CD4-positive, alpha-beta T cell treated with Interleukin-4 for 1 hour (primary cell): ENCODE results near the gene RLF.
"Not testable (repeated sequence)": the region's sequence is repeated elsewhere in the genome, so short reads cannot be mapped to it uniquely, and the experiment has no call there.

ENCODE experiments used
- DNase-seq, 2 donors: peaks; one replicate each; pipeline ENCODE4 v3.0.0-alpha.2; 2020 to 2022

Gene RLF

DNA sequence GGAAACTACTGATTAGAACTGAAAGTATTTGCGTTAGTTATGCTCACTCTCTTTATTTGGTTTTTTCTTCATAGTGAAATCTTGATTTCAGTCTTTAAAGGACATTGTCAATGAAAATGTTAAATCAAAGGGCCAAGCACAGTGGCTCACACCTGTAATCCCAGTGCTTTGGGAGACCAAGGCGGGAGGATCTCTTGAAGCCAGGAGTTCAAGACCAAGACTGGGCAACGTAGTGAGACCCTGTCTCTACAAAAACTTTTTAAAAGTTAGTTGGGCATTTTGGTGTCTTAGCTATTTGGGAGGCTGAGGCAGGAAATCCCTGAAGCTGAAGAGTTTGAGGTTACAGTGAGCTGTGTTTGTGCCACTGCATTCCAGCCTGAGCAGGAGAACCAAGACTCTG lies 13.6 kb downstream of the RLF start:
- DNase-seq, result no peak

DNA sequence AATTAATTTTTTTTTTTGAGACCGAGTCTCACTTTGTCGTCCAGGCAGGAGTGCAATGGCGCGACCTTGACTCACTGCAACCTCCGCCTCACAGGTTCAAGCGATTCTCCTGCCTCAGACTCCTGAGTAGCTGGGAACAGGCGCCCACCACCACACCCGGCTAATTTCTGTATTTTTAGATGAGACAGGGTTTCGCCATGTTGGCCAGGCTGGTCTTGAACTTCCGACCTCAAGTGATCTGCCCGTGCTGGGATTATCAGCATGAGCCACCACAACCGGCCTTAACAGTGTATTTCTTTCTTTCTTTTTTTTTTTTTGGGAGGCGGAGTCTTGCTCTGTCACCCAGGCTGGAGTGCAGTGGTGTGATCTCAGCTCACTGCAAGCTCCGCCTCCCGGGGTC lies 15.8 kb downstream of the RLF start:
- not testable (repeated sequence) for DNase-seq

DNA sequence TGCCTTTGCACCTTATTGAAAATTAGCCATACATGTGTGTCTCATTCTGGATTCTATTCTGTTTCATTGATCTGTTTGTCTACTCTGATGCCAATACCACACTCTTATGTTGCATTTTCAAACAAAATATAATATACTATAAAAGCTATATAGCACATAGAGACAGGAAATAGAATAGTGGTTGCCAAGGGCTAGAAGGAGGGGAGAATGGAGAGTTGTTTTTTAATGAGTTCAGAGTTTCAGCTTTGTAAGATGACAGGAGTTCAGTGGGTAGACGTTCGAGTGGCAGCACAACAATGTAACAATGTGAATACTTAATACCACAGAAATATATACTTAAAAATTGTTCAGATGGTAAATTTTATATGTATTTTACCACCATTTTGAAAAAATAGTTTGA lies 17.0 kb downstream of the RLF start:
- DNase-seq, result no peak

DNA sequence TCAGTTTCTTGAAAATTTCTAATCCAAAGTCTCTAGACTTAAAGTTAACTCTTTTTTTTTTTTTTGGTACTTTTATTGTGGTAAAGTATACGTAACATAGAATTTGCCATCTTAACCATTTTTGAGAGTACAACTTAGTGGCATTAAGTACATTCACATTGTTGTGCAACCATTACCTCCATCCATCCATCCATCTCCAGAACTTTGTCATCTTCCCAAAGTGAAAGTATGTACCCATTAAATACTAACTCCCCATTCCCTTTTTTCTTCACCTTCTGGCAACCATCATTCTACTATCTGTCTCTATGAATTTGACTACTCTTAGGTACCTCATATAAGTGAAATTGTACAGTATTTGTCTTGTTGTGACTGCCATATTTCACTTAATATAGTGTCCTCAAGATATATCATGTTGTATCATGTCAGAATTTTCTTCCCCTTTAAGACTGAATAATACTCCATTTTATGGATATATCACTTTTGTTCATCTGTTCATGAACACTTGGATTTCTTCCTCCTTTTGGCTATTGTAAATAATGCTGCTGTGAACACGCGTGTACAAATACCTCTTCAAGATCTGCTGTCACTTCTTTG lies 18.4 kb downstream of the RLF start:
- no peak for DNase-seq

DNA sequence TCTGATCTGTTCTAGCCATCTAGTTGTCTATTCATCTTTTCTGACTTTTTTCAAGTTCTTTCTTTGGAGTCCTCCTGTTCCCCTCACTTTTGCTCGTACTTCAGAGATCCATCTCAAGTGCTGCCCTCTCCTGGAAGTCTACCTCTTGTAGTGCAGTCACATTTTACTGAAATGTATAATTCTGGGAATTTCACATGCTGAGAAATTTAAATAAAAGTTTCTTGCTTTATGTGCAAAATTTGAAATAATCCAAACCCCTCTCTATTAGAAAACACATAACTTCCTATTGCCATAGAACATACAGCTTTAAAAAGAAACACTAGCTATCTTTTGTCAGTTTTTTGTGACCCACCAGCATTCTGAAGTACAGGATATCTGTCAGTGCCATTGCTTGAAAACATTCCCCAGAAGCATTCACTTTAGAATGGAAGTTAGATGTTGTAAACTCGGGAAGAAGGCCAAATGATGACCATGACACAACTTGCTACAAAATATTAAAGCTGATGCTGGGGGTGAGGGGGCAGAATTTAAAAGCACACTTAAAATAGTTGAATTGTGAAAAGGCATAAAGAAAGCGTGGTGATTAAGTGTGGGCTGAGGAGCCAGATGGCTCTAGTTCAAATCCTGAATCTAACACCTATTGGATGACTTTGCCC lies 22.0 kb downstream of the RLF start:
- peak in 1 of 2 donors; percentile 31 for DNase-seq

DNA sequence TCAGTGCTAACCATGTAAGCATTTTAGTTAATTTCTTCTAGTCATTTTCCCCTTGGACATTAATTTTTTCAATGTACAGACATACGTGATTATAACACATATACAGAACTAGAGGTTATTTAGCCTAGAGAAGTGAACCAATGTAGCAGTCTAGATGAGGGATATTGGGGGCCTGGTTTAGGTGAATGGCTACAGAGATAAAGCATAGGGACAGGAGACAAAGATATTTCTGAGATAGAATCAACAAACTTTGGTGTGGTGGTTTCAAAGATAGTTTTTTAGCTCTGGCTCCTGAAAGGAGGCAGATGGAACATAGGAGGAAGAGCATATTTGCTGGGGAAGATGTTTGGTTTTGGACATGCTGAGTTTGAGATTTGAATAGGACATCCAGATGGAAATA lies 23.0 kb downstream of the RLF start:
- DNase-seq, result no peak

DNA sequence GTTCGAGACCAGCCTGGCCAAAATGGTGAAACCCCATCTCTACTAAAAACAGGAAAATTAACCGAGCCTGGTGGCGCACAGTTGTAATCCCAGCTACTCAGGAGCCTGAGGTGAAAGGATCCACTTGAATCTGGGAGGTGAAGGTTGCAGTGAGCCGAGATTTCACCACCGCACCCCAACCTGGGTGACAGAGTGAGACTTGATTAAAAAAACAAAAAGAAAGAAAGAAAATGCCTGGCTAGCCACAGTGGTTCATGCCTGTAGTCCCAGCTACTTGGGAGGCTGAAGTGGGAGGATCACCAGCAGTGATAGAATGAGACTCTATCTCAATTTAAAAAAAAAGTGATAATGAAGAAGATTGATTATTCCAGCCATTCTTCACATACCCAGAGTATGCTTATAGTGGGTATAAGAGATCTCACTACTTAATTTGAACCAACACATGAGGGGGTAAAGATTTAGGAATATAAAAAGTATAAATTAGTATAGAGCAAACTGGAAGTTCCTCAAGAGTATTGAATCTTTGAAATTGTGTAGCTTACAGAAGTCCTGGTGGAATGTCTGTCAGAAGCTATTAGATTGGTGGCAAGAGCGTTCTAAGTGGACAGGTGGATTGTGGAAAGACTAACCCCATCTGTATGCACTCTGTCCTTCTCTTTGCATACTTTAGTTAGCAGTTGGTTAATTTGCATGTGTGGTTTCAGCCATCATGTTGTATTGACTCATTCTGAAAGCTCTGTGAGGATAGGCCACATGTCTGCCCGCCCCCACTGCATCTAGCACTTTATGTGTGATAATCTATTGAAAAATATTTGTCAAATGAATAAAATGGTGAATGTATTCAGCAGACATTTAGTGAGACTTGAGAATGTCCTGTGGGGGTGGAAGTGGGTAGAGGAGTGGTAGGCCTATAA lies 25.0 kb downstream of the RLF start:
- DNase-seq, result peak in 1 of 2 donors; percentile 33

DNA sequence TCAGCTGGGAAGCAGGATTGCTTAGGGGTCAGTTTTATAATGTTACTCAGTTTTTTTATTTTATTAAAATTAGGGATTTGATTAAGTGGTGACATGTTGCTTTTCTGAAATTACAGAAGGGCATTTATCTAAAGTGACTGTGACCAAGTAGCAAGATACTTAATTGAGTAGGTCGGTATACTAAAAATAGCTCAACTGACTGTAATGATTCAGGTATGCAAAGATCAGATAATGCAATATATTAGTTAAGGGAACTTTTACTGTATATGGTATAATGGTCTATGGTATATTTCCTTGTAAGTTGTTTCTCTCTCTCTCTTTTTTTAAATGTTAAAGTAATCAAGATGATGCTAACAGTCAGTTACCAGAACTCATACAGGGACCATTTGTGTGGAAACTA lies 26.2 kb downstream of the RLF start:
- DNase-seq, result no peak

DNA sequence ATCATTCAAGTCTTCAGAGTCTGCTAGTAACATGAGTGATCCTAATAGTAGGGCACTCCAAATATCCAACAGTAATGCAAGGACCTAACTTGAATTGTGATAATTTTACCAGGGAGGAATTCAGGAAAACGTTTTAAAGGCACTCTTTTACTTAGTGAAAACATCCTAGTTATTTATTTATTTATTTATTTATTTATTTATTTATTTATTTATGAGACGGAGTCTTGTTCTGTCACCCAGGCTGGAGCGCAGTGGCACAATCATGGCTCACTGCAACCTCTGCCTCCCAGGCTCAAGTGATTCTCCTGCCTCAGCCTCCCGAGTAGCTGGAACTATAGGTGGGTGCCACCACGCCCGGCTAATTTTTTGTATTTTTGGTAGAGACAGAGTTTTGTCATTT lies 33.5 kb downstream of the RLF start:
- DNase-seq, result not testable (repeated sequence)

DNA sequence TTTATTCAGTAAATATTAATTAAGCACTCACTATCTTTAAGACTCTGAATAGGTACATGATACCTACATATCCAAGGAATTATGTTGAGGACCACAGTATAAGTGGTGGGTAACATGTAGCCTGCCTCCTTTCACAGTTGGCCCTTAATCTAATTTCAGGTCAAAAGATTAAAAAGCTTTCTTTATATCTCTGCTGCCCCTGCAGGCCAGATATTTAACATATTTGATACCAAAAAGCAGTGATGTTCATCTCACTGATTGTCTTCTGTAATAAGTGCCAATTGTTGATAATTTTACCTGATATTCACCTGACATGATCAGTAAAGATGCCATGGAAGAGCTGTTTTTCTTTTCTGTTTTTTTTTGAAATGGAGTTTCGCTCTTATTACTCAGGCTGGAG lies 36.5 kb downstream of the RLF start:
- DNase-seq, result peak in 1 of 2 donors; percentile 15

DNA sequence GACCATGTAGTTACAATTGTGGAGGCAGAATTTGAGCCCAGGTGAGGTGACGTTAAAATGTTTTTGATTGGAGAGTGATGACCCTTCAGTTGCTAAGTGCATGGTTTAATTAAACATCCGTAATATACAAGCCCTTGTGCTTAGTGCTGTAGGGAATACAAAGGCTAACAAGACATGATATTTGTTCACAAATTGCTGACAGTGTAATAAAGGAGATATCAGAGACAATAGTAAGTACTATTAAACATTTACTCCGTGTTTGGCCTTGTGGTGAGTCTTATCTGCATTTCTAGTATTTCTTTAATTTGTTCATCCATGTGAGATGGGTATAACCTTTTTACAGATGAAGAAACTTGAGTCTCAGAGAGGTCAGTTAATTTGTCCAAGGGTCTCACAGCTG lies 37.9 kb downstream of the RLF start:
- DNase-seq, result no peak

DNA sequence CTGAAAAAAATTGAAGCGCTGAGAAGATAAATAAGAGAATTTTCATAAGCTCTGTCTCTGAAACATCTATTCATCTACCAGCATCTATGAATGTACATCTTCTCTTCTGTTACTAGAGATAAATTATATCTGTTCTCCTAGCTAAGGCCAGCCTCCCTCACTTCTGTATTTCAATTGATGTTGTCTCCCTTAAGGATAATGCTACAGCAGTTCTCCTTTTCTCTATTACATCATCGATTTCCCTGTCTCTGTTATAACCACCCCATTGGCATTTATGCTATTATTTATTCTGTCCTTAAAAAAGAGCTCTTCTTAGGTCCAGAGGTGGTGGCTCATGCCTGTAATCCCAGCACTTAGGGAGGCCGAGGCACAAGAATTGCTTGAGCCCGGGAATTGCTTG lies 43.7 kb downstream of the RLF start:
- DNase-seq, result no peak

DNA sequence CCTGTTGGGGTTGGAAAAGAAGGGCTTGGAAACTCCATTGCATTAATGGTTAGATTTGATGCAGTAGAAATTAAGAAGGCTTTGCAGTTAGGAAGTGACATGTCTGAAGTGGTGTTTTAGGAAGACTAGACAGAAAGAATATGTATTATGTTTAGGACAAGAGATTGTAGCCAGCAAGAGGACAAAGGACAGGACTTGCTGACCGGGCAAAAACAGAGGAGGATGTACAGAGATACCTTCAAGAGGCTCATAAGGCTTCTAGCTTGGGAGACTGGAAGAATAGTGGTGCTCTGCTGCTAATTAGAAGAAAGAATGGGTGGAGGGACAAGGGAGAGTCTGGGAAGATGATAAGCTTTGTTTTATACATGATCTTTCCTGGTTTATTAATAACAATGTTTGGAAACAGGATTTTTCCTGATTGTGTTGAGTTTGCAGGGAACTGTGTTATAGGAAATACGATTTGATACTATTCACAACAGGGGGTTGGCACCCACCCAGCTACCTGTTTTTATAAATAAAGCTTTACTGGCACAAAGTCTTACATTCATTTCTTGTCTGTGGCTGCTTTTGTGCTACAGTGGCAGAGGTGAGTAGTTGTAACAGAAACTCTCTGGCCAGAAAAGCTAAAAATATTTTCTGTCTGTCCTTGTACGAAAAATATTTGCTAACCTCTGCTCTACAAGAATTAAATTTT lies 49.5 kb downstream of the RLF start:
- DNase-seq, result no peak

DNA sequence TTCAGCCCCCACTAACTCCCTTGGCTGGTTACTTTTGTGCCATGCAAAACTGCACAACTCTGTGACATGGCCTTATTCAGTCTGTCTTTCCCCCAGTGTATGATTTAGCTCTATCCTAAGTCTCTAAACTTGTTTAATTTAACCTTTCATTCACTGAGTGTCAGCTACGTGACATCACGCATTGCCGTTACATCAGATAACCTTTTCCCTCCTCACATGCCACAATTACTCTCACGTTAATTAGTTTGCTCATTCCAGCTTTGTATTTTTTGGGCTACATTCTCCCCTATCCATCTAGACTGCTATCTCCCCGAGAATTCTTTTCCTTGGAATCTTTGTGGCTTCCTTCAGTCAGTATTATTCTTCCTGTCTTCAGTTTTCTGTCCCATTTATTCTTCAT lies 57.1 kb downstream of the RLF start:
- no peak for DNase-seq

DNA sequence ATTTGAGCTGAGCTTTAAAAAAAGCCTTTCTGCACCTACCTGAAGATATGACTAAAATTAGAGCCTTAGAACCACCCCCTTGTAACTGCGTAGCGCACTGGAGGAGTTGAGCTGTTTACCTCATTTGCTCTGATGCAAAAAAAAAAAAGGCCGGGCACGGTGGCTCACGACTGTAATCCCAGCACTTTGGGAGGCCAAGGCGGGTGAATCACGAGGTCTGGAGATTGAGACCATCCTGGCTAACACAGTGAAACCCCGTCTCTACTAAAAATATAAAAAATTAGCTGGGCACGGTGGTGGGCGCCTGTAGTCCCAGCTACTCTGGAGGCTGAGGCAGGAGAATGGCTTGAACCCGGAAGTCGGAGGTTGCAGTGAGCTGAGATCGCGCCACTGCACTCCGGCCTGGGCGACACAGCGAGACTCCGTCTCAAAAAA lies 60.3 kb downstream of the RLF start:
- DNase-seq, result not testable (repeated sequence)

DNA sequence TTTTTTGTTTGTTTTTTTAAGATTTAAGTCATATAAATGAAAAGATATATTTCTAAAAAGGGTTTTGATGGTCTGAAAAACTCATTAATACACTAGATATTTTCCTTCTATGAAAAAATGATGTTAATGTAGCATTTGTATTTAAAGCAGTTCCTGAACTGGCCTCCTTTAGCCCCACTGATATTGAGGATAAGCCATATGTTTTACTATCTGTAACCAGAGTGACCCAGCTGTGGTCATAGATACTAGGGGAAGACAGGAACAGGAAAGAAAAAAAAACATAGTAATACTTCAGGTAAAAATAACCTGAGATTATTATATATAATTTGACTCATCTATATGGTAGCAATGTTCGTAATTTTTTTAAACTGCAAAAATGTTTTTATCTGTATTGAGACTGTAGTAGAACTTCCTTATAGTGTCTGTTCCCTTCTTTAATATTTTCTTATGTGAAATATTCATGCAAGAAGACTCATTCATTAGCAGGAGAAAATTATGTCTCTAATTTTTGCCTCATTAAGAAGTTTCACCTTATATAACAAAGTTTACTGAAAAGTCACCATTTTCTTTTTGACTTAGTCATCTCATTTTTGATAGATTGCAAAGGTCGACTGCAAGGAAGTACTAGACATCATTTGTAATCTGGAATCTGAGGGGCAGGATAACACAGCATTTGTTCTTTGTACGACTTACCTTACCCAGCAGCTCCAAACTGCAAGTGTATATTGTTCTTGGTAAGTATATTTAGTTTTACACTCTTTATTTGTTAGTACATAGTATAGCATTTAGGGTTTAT lies 61.0 kb downstream of the RLF start:
- DNase-seq, result no peak

DNA sequence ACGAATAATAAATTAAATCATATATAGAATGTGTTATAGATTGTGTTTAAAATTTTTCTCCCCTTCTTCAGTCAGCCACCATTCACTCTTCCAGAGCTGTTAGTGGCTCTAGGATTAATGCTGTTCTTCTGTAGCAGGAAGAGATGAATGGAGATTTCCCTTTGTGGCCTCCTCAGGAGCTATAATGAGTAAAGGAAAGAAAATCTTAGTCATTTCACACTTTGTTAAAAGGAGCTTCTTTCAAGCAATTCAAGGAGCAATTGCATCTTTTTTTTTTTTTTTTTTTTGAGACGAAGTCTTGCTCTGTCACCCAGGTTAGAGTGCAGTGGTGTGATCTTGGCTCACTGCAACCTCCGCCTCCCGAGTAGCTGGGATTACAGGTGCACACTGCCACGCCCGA lies 62.9 kb downstream of the RLF start:
- DNase-seq, result no peak

DNA sequence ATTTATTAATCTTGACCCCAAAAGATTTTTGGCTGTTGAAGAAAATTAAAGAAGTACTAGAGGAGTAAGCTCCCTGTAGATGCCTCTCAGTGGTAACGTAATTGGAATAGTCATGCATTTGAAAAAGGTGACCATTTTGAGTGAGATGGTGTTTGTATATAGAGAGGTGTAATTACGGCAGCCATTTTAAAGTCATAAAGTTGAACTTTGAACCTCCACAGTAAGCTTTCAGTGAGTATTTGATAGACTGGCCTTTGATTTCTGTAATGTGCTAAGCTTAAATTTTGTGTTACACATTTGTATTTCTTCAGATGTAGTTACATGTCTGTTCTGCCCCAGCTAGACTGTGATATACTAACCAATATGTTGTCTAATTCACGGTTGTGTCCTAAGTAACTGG lies 65.0 kb downstream of the RLF start:
- no peak for DNase-seq

DNA sequence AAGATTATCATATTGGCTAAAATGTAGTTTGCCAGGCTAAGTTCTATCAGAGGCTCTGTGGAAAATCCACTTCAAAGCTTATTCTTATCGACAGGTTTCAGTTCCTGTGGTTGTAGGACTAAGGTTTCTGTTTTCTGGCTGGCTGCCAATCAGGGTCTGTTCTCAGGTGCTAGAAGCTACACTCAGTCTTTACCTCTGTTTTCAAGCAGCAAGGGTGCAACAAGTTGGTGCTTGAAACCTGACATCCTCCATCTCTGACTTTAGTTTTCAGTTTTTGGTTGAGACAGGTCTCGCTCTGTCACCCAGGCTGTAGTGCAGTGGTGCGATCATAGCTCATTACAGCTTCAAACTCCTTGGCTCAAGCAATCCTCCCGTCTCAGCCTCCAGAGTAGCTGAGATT lies 71.3 kb downstream of the RLF start:
- DNase-seq, result peak; percentile 36 to 49

DNA sequence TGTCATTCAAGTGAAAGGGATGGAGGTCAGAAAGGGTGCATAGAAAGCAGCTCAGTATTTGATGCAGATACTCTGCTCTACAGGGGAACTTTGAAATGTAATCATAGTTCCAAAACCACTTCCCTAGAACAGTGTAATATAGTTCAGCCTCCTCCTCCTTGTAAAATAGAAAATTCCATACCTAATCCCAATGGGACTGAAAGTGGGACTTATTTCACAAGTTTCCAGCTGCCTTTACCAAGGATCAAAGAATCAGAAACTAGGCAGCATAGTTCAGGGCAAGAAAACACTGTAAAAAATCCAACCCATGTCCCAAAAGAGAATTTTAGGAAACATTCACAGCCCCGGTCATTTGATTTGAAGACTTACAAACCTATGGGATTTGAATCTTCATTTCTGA lies 78.4 kb downstream of the RLF start:
- DNase-seq, result no peak

DNA sequence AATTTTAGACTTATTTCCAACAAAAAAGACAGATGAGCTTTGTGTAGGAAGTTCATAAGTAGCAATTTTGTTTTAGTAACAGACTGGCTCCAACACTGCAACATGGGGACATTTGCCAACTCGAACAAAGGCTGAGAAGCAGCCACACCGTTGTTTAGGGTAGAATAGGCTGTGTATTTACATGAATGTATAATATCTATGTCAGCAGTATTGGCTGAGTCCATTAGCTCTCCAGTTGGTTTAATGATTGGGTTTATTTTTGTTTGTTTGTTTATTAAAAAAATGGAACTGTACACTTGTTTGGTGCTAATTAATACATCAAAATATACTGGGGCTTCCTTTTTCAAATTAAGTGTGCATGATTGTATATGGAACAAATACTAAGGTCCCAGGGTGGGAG lies 79.2 kb downstream of the RLF start:
- no peak for DNase-seq

DNA sequence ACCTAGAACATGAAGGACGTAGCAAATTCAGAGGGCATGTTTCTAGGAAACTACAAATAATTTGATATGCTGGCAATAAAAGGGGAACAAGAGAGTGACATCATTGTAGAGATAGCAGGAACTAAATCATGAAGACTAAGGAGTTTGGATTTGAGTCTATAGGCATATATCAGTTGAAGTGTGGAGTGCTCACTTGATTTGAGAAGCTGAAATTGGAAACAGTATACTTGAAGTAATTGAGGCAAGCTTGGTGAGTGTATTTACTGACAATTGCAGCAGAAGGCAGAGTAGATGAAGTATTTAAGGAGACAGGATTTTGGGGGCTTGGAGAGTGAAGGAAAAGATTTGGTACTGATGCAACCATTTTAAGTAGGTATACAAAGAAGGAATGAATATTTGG lies 80.2 kb downstream of the RLF start:
- peak in 1 of 2 donors; percentile 5 for DNase-seq

DNA sequence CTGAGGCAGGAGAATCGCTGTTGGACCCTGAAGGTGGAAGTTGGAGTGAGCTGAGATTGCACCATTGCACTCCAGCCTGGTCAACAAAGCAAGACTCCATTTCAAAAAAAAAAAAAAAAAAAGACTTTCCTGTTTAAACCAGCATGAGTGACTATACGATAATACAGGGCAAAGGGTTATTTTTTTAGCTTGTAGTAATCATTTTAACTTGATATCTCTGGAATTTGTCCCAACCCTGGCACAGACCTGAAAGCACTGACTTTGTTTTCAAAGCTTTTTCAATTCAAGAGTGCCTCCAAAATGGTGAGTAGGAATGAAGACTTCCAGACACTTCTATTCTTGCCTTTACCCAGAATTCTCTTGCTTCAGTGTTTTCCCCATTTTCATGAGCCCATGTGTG lies 82.2 kb downstream of the RLF start:
- DNase-seq, result no peak
